ENCODE data around the gene HES2. TPM values are rescaled to one million over a fixed set of nuclear protein-coding genes. Genes with fewer than 3 reads are reported as not detected.

The HES2 gene
- total and polyA plus RNA-seq, 12 donors, result 0.04 to 0.18 (median 0.10) TPM; not detected in 7

- Histone ChIP-seq H3K27ac (peak overlapping the region in 1 of 5 donors; percentile 100), H3K27me3 (no peaks in the 10 kb centered on the region), H3K4me1 (replicated peaks in 1 of 2) (peaks cover 11 to 12% of the 10 kb centered on the region in 2 donors), H3K36me3 (replicated peaks in 1 of 2) (no peaks in the 10 kb centered on the region), H3K4me3 (peak overlapping the region in 1 of 4 donors; percentile 94), H3K9me3 (replicated peaks in 1 of 3) (no peaks in the 10 kb centered on the region)
- intact Hi-C loops (cut with DNase I), result no loop called here
- WGBS, 4 donors, result 36 to 42% (median 40%) methylated on average over 13 to 16 of the region's 16 CpGs
- no peak for TF ChIP-seq POLR2A (IDR thresholded peaks at IDR 0.05)
- TF ChIP-seq, protein P1, sequence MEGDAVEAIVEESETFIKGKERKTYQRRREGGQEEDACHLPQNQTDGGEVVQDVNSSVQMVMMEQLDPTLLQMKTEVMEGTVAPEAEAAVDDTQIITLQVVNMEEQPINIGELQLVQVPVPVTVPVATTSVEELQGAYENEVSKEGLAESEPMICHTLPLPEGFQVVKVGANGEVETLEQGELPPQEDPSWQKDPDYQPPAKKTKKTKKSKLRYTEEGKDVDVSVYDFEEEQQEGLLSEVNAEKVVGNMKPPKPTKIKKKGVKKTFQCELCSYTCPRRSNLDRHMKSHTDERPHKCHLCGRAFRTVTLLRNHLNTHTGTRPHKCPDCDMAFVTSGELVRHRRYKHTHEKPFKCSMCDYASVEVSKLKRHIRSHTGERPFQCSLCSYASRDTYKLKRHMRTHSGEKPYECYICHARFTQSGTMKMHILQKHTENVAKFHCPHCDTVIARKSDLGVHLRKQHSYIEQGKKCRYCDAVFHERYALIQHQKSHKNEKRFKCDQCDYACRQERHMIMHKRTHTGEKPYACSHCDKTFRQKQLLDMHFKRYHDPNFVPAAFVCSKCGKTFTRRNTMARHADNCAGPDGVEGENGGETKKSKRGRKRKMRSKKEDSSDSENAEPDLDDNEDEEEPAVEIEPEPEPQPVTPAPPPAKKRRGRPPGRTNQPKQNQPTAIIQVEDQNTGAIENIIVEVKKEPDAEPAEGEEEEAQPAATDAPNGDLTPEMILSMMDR (IDR thresholded peaks at IDR 0.05), result no peak
- DNase-seq, result peak in 2 of 7 donors; percentile 14 to 16
These were observed 27.5 kb downstream of the HES2 start for GRCh38 chr1:6391951-6392808.

- Histone ChIP-seq H3K4me1 (replicated peaks in 1 of 2) (peaks cover 11 to 12% of the 10 kb centered on the region in 2 donors), H3K4me3 (no peak overlapping the region), H3K36me3 (replicated peaks in 1 of 2) (no peaks in the 10 kb centered on the region), H3K9me3 (replicated peaks in 1 of 3) (no peaks in the 10 kb centered on the region), H3K27ac (no peak overlapping the region), H3K27me3 (no peaks in the 10 kb centered on the region)
- TF ChIP-seq, protein P1 (IDR thresholded peaks at IDR 0.05), result no peak
- TF ChIP-seq POLR2A (IDR thresholded peaks at IDR 0.05), result no peak
- WGBS, 4 donors, result 93 to 96% (median 95%) methylated on average over 9 of the region's 9 CpGs
- DNase-seq, result no peak
- intact Hi-C loops (cut with DNase I), result no loop called here
These were observed 29.7 kb downstream of the HES2 start for GRCh38 chr1:6389971-6390370.

DNA sequence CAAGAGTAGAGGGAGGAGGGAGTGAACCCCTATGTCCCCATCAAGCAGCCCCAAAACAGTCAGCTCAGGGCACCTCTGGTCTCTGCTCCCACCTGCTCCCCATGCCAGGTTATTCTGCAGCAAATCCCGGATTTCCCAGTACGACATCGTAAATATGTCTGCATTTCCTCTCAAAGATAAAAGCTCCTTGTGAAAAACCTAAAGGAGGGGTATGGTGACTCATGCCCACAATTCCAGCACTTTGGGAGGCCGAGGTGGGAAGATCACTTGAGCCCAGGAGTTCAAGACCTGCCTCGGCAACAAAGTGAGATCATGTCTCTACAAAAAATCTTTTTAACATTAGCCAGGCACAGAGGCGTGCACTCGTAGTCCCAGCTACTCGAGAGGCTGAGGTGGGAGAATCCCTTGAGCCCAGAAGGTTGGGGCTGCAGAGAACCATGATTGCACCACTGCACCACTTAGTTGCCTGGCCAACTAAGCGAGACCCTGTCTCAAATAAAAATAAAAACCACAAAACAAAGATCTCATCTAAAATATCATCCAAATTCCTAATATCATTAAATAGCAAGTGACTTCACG lies 33.3 kb downstream of the HES2 start:
- no peak overlapping the region for H3K27ac ChIP-seq
- intact Hi-C loops (cut with DNase I), result no loop called here
- no peaks in the 10 kb centered on the region for H3K4me1 ChIP-seq (replicated peaks in 1 of 2)
- H3K36me3 ChIP-seq (replicated peaks in 1 of 2), result no peaks in the 10 kb centered on the region
- no peaks in the 10 kb centered on the region for H3K9me3 ChIP-seq (replicated peaks in 1 of 3)
- H3K27me3 ChIP-seq, result no peaks in the 10 kb centered on the region
- WGBS, 4 donors, result 81 to 91% (median 87%) methylated on average over 10 of the region's 10 CpGs
- TF ChIP-seq, protein P1 (IDR thresholded peaks at IDR 0.05), result no peak
- TF ChIP-seq POLR2A (IDR thresholded peaks at IDR 0.05), result no peak
- no peak for DNase-seq
- no peak overlapping the region for H3K4me3 ChIP-seq

GRCh38 chr1:6385488-6386191 lies 34.1 kb downstream of the HES2 start:
- H3K4me3 ChIP-seq, result no peak overlapping the region
- peak in 5 of 7 donors; percentile 20 to 93 (median 51) for DNase-seq

More at GRCh38 chr1:6385488-6386191, 34.1 kb downstream of the HES2 start:
- no peaks in the 10 kb centered on the region for H3K4me1 ChIP-seq (replicated peaks in 1 of 2)
- H3K9me3 ChIP-seq (replicated peaks in 1 of 3), result no peaks in the 10 kb centered on the region
- no peak overlapping the region for H3K27ac ChIP-seq
- intact Hi-C loops (cut with DNase I), result no loop called here
- no peaks in the 10 kb centered on the region for H3K36me3 ChIP-seq (replicated peaks in 1 of 2)
- TF ChIP-seq, protein P1 (IDR thresholded peaks at IDR 0.05), result no peak
- TF ChIP-seq POLR2A (IDR thresholded peaks at IDR 0.05), result no peak
- 75 to 94% (median 83%) methylated on average over 3 to 22 of the region's 22 CpGs for WGBS, 4 donors
- no peaks in the 10 kb centered on the region for H3K27me3 ChIP-seq

Measured in adrenal gland (tissue), 12 donors.